CD4-positive, alpha-beta T cell treated with Interleukin-6 at 100 ng/mL for 8 hours (primary cell): ENCODE results near the gene LSG1.
"Not testable (repeated sequence)": the region's sequence is repeated elsewhere in the genome, so short reads cannot be mapped to it uniquely, and the experiment has no call there.

Experiments used
- DNase-seq: peaks from one replicate; pipeline ENCODE4 v3.0.0-alpha.2; 2020; ENCODE audit warnings: mixed read lengths, low spot score

LSG1 gene

GRCh38 chr3:194617143-194617671 is 54.8 kb downstream of the LSG1 start:
- DNase-seq: no peak

- DNase-seq: no peak
Measured at GRCh38 chr3:194615226-194615625, 56.8 kb downstream of the LSG1 start.

GRCh38 chr3:194612221-194612620 is 59.8 kb downstream of the LSG1 start:
- DNase-seq: no peak

GRCh38 chr3:194610689-194611088 is 61.3 kb downstream of the LSG1 start:
- DNase-seq: no peak

GRCh38 chr3:194609601-194610000 is 62.4 kb downstream of the LSG1 start:
- no peak for DNase-seq

GRCh38 chr3:194608981-194609380 is 63.0 kb downstream of the LSG1 start:
- no peak for DNase-seq

GRCh38 chr3:194607592-194608389 is 64.2 kb downstream of the LSG1 start:
- DNase-seq: no peak

GRCh38 chr3:194606941-194607340 is 65.0 kb downstream of the LSG1 start:
- no peak for DNase-seq

GRCh38 chr3:194606163-194606562 is 65.8 kb downstream of the LSG1 start:
- no peak for DNase-seq

- DNase-seq: not testable (repeated sequence)
Measured at GRCh38 chr3:194605314-194605713, 66.7 kb downstream of the LSG1 start.

GRCh38 chr3:194604837-194605236 is 67.2 kb downstream of the LSG1 start:
- no peak for DNase-seq

GRCh38 chr3:194604126-194604525 is 67.9 kb downstream of the LSG1 start:
- DNase-seq: no peak

GRCh38 chr3:194602669-194603171 is 69.3 kb downstream of the LSG1 start:
- no peak for DNase-seq

GRCh38 chr3:194598771-194599557 is 73.0 kb downstream of the LSG1 start:
- DNase-seq: no peak

- no peak for DNase-seq
Measured at GRCh38 chr3:194596906-194597305, 75.1 kb downstream of the LSG1 start.

GRCh38 chr3:194592798-194593752 is 78.9 kb downstream of the LSG1 start:
- DNase-seq: no peak
